ENCODE data around the gene GRID1.
"Not testable (repeated sequence)": the region's sequence is repeated elsewhere in the genome, so short reads cannot be mapped to it uniquely, and the experiment has no call there.

Gene GRID1

DNA sequence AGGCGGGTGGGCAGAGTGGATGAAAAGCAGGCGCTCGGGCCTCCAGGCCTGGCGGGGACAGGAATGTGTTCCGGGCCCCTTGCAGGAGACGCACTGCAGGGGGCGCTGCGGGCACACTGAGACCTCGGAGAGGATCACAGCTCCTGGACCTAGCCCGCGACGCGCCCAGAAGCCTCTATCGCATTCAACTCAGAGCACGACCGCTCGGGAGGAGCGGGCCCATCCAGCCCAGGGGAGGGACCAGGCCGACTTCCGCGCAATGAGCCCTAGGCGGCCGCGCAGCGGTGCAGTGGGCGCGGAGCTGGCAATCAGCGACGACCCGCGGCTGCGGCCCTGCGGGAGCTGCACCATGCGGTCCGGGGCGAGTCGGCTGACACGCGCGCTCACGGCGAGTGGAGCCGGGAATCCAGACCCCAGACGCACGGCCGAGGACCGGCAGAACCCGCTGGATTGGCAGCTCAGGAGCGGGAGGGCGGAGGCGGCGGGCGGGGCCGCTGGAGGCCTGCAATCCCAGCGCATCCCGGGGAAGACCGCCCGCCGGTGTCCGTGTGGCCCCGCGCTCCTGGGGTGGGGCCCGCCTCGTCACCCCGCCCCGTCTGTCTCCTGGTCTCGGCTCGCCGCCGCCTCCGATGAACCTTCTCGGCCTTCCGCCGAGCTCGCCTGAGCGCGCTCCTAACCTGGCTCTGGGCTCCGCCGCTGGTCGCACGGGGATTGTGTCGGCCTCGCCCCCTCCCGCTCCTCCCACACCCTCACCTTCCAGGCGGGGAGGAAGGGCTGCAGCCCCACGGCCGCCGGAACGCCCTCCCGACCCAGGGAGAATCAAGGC lies 33.5 kb upstream of the GRID1 start:
- Mint-ChIP-seq H3K4me3 (peak overlapping the region; percentile 88), H3K9me3 (peaks cover 1% of the 10 kb centered on the region), H3K27me3 (peaks cover 2% of the 10 kb centered on the region), H3K4me1 (peaks cover 6% of the 10 kb centered on the region), H3K36me3 (no peaks in the 10 kb centered on the region), H3K27ac (peak overlapping the region; percentile 28)
- ATAC-seq (ENCODE audit: low read depth) (peak; percentile 81), DNase-seq (ENCODE audit: low spot score in 2 of 2) (peak; percentile 85 to 89)

GRCh38 chr10:86399514-86399878 lies 32.9 kb upstream of the GRID1 start:
- H3K27me3 Mint-ChIP-seq, result peaks cover 2% of the 10 kb centered on the region
- DNase-seq (ENCODE audit: low spot score in 2 of 2) (no peak), ATAC-seq (ENCODE audit: low read depth) (no peak)
- peak overlapping the region; percentile 88 for H3K4me3 Mint-ChIP-seq
- H3K36me3 Mint-ChIP-seq, result no peaks in the 10 kb centered on the region
- peaks cover 1% of the 10 kb centered on the region for H3K9me3 Mint-ChIP-seq
- H3K4me1 Mint-ChIP-seq, result peaks cover 6% of the 10 kb centered on the region
- peak overlapping the region; percentile 28 for H3K27ac Mint-ChIP-seq

DNA sequence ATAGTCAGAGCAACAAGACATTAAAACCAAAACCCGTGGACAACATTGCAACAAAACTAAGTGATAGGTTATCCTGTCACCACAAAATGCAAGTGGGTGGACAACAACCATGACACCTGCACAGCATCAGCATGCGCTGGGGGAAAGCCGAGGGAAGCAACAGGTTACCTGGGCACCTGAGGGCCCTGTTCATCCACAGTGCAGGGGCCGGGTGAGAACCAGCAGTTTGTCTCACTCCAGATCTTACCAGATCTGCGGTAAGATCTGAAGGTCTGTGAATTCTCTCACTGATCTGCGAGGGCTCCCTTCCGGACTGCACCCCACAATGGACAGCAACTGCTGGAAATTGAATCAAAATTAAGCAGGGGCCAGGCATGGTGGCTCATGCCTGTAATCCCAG lies 30.5 kb upstream of the GRID1 start:
- no peak for ATAC-seq (ENCODE audit: low read depth)

DNA sequence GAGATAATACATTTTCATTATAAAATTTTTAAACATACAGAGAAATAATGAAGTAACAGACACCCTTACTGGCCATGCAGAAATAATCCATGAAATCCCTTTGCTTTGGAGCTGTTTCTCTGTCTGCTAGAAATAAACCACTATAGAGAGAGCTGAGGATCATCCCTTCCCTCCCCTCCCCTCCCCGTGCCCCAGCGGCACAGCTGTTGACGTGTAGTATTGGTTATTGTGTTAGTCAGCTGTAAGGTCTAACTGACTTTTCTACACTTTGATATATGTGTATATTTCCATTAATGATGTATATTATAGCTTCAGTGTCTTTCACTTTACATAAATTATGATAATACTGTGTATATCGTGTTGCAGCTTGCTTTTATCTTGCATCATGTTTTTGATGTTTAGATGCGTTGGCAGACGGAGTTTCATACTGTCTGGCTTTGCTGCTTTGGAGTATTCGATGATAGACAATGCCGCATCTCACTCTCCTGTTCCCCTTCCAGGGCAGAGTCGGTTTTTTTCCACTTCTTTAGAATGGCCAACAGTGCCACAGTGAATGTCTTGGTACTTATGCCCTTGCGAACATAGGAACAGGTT lies 27.4 kb upstream of the GRID1 start:
- peaks cover 17% of the 10 kb centered on the region for H3K4me1 Mint-ChIP-seq
- H3K27ac Mint-ChIP-seq, result no peak overlapping the region
- no peak overlapping the region for H3K4me3 Mint-ChIP-seq
- DNase-seq (ENCODE audit: low spot score in 2 of 2) (no peak), ATAC-seq (ENCODE audit: low read depth) (no peak)
- peaks cover 16% of the 10 kb centered on the region for H3K27me3 Mint-ChIP-seq
- no peaks in the 10 kb centered on the region for H3K9me3 Mint-ChIP-seq
- no peaks in the 10 kb centered on the region for H3K36me3 Mint-ChIP-seq

More for the DNA sequence above, 30.5 kb upstream of the GRID1 start:
- Mint-ChIP-seq H3K4me3 (no peak overlapping the region), H3K36me3 (no peaks in the 10 kb centered on the region), H3K9me3 (no peaks in the 10 kb centered on the region), H3K27ac (no peak overlapping the region), H3K4me1 (peaks cover 14% of the 10 kb centered on the region), H3K27me3 (peaks cover 6% of the 10 kb centered on the region)
- DNase-seq (ENCODE audit: low spot score in 2 of 2), result no peak

GRCh38 chr10:86393362-86393761 lies 26.8 kb upstream of the GRID1 start:
- H3K36me3 Mint-ChIP-seq, result no peaks in the 10 kb centered on the region
- DNase-seq (ENCODE audit: low spot score in 2 of 2), result no peak
- H3K27me3 Mint-ChIP-seq, result peaks cover 18% of the 10 kb centered on the region
- no peak for ATAC-seq (ENCODE audit: low read depth)
- H3K4me3 Mint-ChIP-seq, result no peak overlapping the region
- H3K9me3 Mint-ChIP-seq, result no peaks in the 10 kb centered on the region
- H3K27ac Mint-ChIP-seq, result no peak overlapping the region
- H3K4me1 Mint-ChIP-seq, result peaks cover 18% of the 10 kb centered on the region

DNA sequence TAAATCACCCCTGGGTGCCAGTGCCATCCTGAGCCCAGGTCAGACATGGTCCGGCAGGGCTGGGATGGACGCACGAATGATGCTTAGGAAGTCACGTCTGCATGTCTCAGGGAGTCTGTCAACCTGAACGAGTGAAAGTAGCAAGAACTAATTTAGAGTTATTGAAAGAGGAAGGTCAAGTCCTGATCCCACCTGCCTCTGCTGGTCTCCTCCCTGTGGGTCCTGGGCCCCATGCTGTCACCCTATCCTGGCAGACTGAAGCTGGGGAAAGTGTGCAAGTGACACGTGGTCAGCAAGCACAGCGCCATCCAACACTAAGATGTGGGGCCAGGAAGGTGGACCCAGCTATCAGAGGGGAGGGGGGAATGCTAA lies 26.1 kb upstream of the GRID1 start:
- Mint-ChIP-seq H3K27ac (no peak overlapping the region), H3K36me3 (no peaks in the 10 kb centered on the region), H3K27me3 (peaks cover 21% of the 10 kb centered on the region), H3K9me3 (no peaks in the 10 kb centered on the region), H3K4me3 (no peak overlapping the region), H3K4me1 (peaks cover 22% of the 10 kb centered on the region)
- DNase-seq (ENCODE audit: low spot score in 2 of 2), result no peak
- peak; percentile 49 for ATAC-seq (ENCODE audit: low read depth)

DNA sequence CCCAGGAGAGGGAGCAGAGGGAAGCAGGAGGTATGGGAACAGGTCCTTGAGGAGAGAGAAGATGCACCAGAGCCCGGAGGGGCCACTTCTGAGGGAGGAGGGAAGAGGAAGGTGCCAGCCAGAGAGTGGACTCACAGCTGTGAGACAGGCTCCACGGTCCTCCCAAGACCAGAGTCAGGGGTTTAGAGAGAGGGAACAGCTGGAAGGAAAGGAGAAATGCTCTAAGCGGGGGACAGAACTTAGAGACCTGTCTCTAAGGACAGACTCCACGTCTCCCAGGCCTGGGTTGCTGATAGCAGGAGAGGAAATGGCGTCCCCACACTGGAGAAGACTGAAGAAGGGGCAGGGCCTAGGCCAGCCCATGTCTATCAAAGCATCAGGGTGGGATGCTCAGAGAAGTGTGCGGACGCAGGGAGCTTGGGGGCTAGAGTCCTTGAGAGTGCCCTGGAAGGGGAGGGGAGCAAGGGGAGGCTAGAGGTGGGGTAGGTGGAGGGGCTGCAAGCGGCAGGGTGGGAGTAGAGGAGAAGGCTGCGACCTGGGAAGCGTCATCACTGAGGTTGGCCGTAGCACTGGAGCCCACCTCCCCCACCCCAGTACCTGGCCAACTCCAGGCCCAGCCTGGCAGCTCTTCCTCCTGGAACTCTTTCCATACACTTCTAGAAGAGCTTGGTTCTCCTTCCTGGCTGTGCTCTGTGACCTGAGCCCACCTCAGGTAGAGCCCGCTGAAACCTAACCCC lies 25.6 kb upstream of the GRID1 start:
- H3K4me3 Mint-ChIP-seq, result no peak overlapping the region
- ATAC-seq (ENCODE audit: low read depth) (no peak), DNase-seq (ENCODE audit: low spot score in 2 of 2) (no peak)
- peaks cover 26% of the 10 kb centered on the region for H3K4me1 Mint-ChIP-seq
- H3K36me3 Mint-ChIP-seq, result no peaks in the 10 kb centered on the region
- no peaks in the 10 kb centered on the region for H3K9me3 Mint-ChIP-seq
- no peak overlapping the region for H3K27ac Mint-ChIP-seq
- peaks cover 26% of the 10 kb centered on the region for H3K27me3 Mint-ChIP-seq

- no peaks in the 10 kb centered on the region for H3K36me3 Mint-ChIP-seq
- H3K4me3 Mint-ChIP-seq, result no peak overlapping the region
- peaks cover 27% of the 10 kb centered on the region for H3K27me3 Mint-ChIP-seq
- peaks cover 26% of the 10 kb centered on the region for H3K4me1 Mint-ChIP-seq
- H3K27ac Mint-ChIP-seq, result no peak overlapping the region
- DNase-seq (ENCODE audit: low spot score in 2 of 2) (no peak), ATAC-seq (ENCODE audit: low read depth) (no peak)
- H3K9me3 Mint-ChIP-seq, result no peaks in the 10 kb centered on the region
Observed at GRCh38 chr10:86391236-86391840, 24.7 kb upstream of the GRID1 start.

GRCh38 chr10:86390337-86391120 lies 23.9 kb upstream of the GRID1 start:
- Mint-ChIP-seq H3K27me3 (peaks cover 28% of the 10 kb centered on the region), H3K9me3 (no peaks in the 10 kb centered on the region), H3K4me3 (no peak overlapping the region)

GRCh38 chr10:86389441-86390193 lies 23.0 kb upstream of the GRID1 start:
- H3K4me3 Mint-ChIP-seq, result peak overlapping the region; percentile 73
- peaks cover 30% of the 10 kb centered on the region for H3K27me3 Mint-ChIP-seq
- H3K36me3 Mint-ChIP-seq, result no peaks in the 10 kb centered on the region
- H3K9me3 Mint-ChIP-seq, result no peaks in the 10 kb centered on the region
- peaks cover 26% of the 10 kb centered on the region for H3K4me1 Mint-ChIP-seq
- no peak overlapping the region for H3K27ac Mint-ChIP-seq
- ATAC-seq (ENCODE audit: low read depth) (peak; percentile 31), DNase-seq (ENCODE audit: low spot score in 2 of 2) (no peak)

More at GRCh38 chr10:86390337-86391120, 23.9 kb upstream of the GRID1 start:
- peaks cover 26% of the 10 kb centered on the region for H3K4me1 Mint-ChIP-seq
- no peak overlapping the region for H3K27ac Mint-ChIP-seq
- H3K36me3 Mint-ChIP-seq, result no peaks in the 10 kb centered on the region
- ATAC-seq (ENCODE audit: low read depth) (no peak), DNase-seq (ENCODE audit: low spot score in 2 of 2) (no peak)

DNA sequence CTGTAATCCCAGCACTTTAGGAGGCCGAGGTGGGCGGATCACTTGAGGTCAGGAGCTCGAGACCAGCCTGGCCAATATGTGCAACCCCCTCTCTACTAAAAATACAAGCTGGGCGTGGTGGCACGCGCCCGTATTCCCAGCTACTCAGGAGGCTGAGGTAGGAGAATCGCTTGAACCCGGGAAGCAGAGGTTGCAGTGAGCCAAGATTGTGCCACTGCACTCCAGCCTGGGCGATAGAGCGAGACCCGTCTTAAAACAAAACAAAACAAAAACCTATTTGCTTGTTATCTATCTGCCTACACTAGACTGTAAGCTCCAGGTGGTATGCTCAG lies 22.5 kb upstream of the GRID1 start:
- Mint-ChIP-seq H3K4me3 (peak overlapping the region; percentile 73), H3K4me1 (peaks cover 26% of the 10 kb centered on the region), H3K27me3 (peaks cover 30% of the 10 kb centered on the region)

GRCh38 chr10:86388119-86388704 lies 21.6 kb upstream of the GRID1 start:
- Mint-ChIP-seq H3K4me1 (peaks cover 26% of the 10 kb centered on the region), H3K27me3 (peaks cover 30% of the 10 kb centered on the region), H3K36me3 (no peaks in the 10 kb centered on the region), H3K9me3 (no peaks in the 10 kb centered on the region), H3K4me3 (peak overlapping the region; percentile 27), H3K27ac (no peak overlapping the region)
- ATAC-seq (ENCODE audit: low read depth) (no peak), DNase-seq (ENCODE audit: low spot score in 2 of 2) (no peak)

More for the DNA sequence above, 22.5 kb upstream of the GRID1 start:
- not testable (repeated sequence) for DNase-seq (ENCODE audit: low spot score in 2 of 2); H3K9me3 Mint-ChIP-seq; H3K36me3 Mint-ChIP-seq; ATAC-seq (ENCODE audit: low read depth); H3K27ac Mint-ChIP-seq
